GM12878 (cell line): Measurements from ENCODE around the gene PHKB. TPM values are rescaled to one million over a fixed set of nuclear protein-coding genes. Genes with fewer than 3 reads are reported as not detected.

Experiments
- ATAC-seq: fragments of 200-7000 bp; cut with Tn5 transposase; 3 replicates; pipeline ENCODE4 v1.9.1; 2020; ENCODE audit warnings: mild to moderate bottlenecking, moderate library complexity
- BruUV-seq: library from RNA; stranded (reverse); fragments of 400-500 nt; replicated peaks from 2 replicates; lab custom pipeline; 2021; lab: Mats Ljungman, UMichigan
- CTCF ChIA-PET: fragments of 300-600 bp; sonication (Branson Sonifier 250); formaldehyde crosslinking; extraction: SDS; loops from one replicate; lab custom pipeline; 2021; ENCODE audit warnings: inconsistent platforms; lab: Yijun Ruan, JAX
- POLR2A ChIA-PET: fragments of 350-600 bp; formaldehyde crosslinking; extraction: SDS; loops from one replicate; lab custom pipeline; 2021; ENCODE audit warnings: inconsistent platforms; lab: Charles Lee
- RAD21 ChIA-PET: fragments of 300-600 bp; sonication (Branson Sonifier 250); formaldehyde crosslinking; loops from one replicate; lab custom pipeline; 2023; ENCODE audit warnings: antibody characterized with exemption; ENCODE audit not compliant: unreplicated experiment; lab: Charles Lee
- SMC1A ChIA-PET: fragments of 300-600 bp; sonication (Branson Sonifier 250); formaldehyde crosslinking; loops from one replicate; lab custom pipeline; 2023; ENCODE audit not compliant: unreplicated experiment, uncharacterized antibody; lab: Charles Lee
- DNase-seq: peaks from one replicate; pipeline ENCODE4 v3.0.0-alpha.2; 2011; ENCODE audit warnings: low read depth, low spot score
- FAIRE-seq: peaks from 3 replicates; lab custom pipeline; 2011; peaks lifted over from hg19 to GRCh38; lab: Jason Lieb, UNC
- H2AFZ ChIP-seq: 2 replicates; pipeline ENCODE4 v1.6.0; 2011; ENCODE audit warnings: low read depth, low read length, control low read depth; ENCODE audit not compliant: control insufficient read depth
- H3K27ac ChIP-seq: 2 replicates; pipeline ENCODE4 v1.5.1; 2011; ENCODE audit warnings: control low read depth; ENCODE audit not compliant: control insufficient read depth, insufficient read depth
- H3K27me3 ChIP-seq, 2 experiments: replicated peaks in 1 of 2; 2 replicates each; pipeline versions ENCODE4 v1.6.0 to v1.6.1; 2011; ENCODE audit warnings: low read length in 1 of 2; ENCODE audit not compliant: control insufficient read depth in 2 of 2, insufficient read depth in 2 of 2
- H3K36me3 ChIP-seq, 2 experiments: 2 replicates each; pipeline ENCODE4 v1.5.1; 2011; ENCODE audit warnings: low read length in 1 of 2; ENCODE audit not compliant: control insufficient read depth in 2 of 2, insufficient read depth in 2 of 2
- H3K4me1 ChIP-seq: 2 replicates; pipeline ENCODE4 v1.6.1; 2011; ENCODE audit warnings: mild to moderate bottlenecking, low read length, moderate library complexity, mixed read lengths; ENCODE audit not compliant: control insufficient read depth, insufficient read depth
- H3K4me2 ChIP-seq: 2 replicates; pipeline ENCODE4 v1.6.0; 2011; ENCODE audit warnings: control low read depth; ENCODE audit not compliant: control insufficient read depth, insufficient read depth
- H3K4me3 ChIP-seq: fragments of 200-600 bp; sonication (generic); 2 replicates; pipeline ENCODE4 v1.5.1; 2016
- H3K79me2 ChIP-seq: 2 replicates; pipeline ENCODE4 v1.6.0; 2011; ENCODE audit warnings: low read length; ENCODE audit not compliant: control insufficient read depth, insufficient read depth
- H3K9ac ChIP-seq: 2 replicates; pipeline ENCODE4 v1.8.0; 2011; ENCODE audit warnings: low read length, control low read depth, mixed read lengths; ENCODE audit not compliant: control insufficient read depth, insufficient read depth
- H3K9me3 ChIP-seq: replicated peaks from 3 replicates; pipeline ENCODE4 v1.5.1; 2011; ENCODE audit warnings: mild to moderate bottlenecking, low read length; ENCODE audit not compliant: control insufficient read depth, insufficient read depth
- H4K20me1 ChIP-seq: 2 replicates; pipeline ENCODE4 v1.6.0; 2011; ENCODE audit not compliant: control insufficient read depth, insufficient read depth
- ASH2L ChIP-seq: fragments of 300-600, 200-600 bp; sonication (generic); IDR thresholded peaks from 2 replicates; pipeline ENCODE4 v1.6.1; 2017; ENCODE audit warnings: low read depth, mild to moderate bottlenecking, borderline replicate concordance
- E2F8 ChIP-seq: fragments of 450-650 bp; IDR thresholded peaks from 2 replicates; pipeline ENCODE4 v1.6.1; 2018; ENCODE audit warnings: mild to moderate bottlenecking, low read depth, moderate library complexity; ENCODE audit not compliant: partially characterized antibody
- IKZF1 ChIP-seq: fragments of 450-650 bp; conservative IDR thresholded peaks from 2 replicates; pipeline ENCODE4 v1.6.1; 2017; ENCODE audit warnings: antibody characterized with exemption, mild to moderate bottlenecking
- RELA ChIP-seq: fragments of 450-650 bp; IDR thresholded peaks from 2 replicates; pipeline ENCODE4 v1.8.0; 2014; ENCODE audit warnings: borderline replicate concordance; ENCODE audit not compliant: partially characterized antibody
- SMC3 ChIP-seq: IDR thresholded peaks from 2 replicates; pipeline ENCODE4 v1.6.1; 2011; ENCODE audit warnings: low read length, improper control_type of control experiment, borderline replicate concordance
- SPI1 ChIP-seq: IDR thresholded peaks from 2 replicates; pipeline ENCODE4 v1.6.1; 2011; ENCODE audit warnings: low read depth, mild to moderate bottlenecking, low read length, moderate library complexity, borderline replicate concordance; ENCODE audit not compliant: insufficient read depth
- TBL1XR1 ChIP-seq: IDR thresholded peaks from 2 replicates; pipeline ENCODE4 v1.6.1; 2012; ENCODE audit warnings: low read depth, low read length, improper control_type of control experiment
- ZNF207 ChIP-seq: fragments of 450-650 bp; IDR thresholded peaks from 2 replicates; pipeline ENCODE4 v1.6.1; 2014; ENCODE audit warnings: antibody characterized with exemption, mild to moderate bottlenecking, borderline replicate concordance
- ZNF384 ChIP-seq: IDR thresholded peaks from 2 replicates; pipeline ENCODE4 v1.6.1; 2012; ENCODE audit warnings: low read depth, mild to moderate bottlenecking, low read length, improper control_type of control experiment, borderline replicate concordance
- WGBS: methylation state at CpG from one replicate; pipeline ENCODE4 v1.1.6; 2016; ENCODE audit warnings: low lambda C conversion rate; ENCODE audit not compliant: insufficient replicate concordance, insufficient coverage; ENCODE audit errors: missing lambda C conversion rate; 5-methylcytosine and 5-hydroxymethylcytosine counted together
- in situ Hi-C: fragments of 300-500 bp; cut with MboI; formaldehyde crosslinking; loops from 9 replicates; pipeline ENCODE4 v1.14.3; 2018; ENCODE audit warnings: mixed read lengths
- intact Hi-C: fragments of 100-400 bp; cut with micrococcal nuclease; formaldehyde crosslinking; loops from one replicate; pipeline ENCODE4 v1.14.2; 2022; ENCODE audit not compliant: unreplicated experiment
- polyA plus RNA-seq, 11 experiments: library from polyadenylated mRNA; depleted of rRNA in 4 of 11; unstranded in 6 of 11; stranded (reverse) in 5 of 11; fragments of >200 nt; fragmentation: Nextera tagmentation in 4 of 11; fragmentation: Illumina TruSeq in 1 of 11; extraction: Ambion mirVana in 4 of 11; extraction: Trizol in 1 of 11; gene quantifications; 1 replicate in 1 of 11; 2 replicates in 10 of 11; pipeline versions ENCODE4 v1.2.1 to v1.2.3, GENCODE V29; 2011 to 2016; ENCODE audit warnings: inconsistent platforms in 2 of 11, missing spikeins in 2 of 11, low read depth in 1 of 11
- total RNA-seq, 4 experiments: library from RNA; depleted of rRNA in 3 of 4; stranded (reverse); fragments of >200 nt in 3 of 4; fragmentation: Illumina TruSeq in 1 of 4; extraction: Trizol in 1 of 4; gene quantifications; 2 replicates each; pipeline versions ENCODE4 v1.2.1 to v1.2.3, GENCODE V29; 2013 to 2021

PHKB gene
- total and polyA plus RNA-seq, 10 of the 15 experiments (the other 5 are each of a cell fraction or from before 2014, with no cell fraction given), result 14.2 to 65.6 (median 37.0) TPM

GRCh38 chr16:47483616-47484015 is 22.5 kb downstream of the PHKB start:
- H3K79me2 ChIP-seq, result peaks cover 23% of the 10 kb centered on the region
- SMC1A ChIA-PET, result interaction anchor here (1.2 kb wide), 1 partner anchor 19 kb away, joined by 3 read pairs; no protein-coding TSS in a partner anchor
- no peaks in the 10 kb centered on the region for H3K27me3 ChIP-seq
- CTCF ChIA-PET, result no interaction called here
- FAIRE-seq (no peak), ATAC-seq (no peak), DNase-seq (no peak)
- no peak overlapping the region for H3K4me3 ChIP-seq
- RAD21 ChIA-PET, result interaction anchor here (0.9 to 1.0 kb wide), 2 partner anchors 10 to 103 kb away, joined by 3 read pairs; no protein-coding TSS in a partner anchor
- BruUV-seq, result no TSS peak
- no peak overlapping the region for H2AFZ ChIP-seq
- H3K27ac ChIP-seq, result no peak overlapping the region
- POLR2A ChIA-PET, result no interaction called here
- no peak overlapping the region for H3K4me2 ChIP-seq
- H3K4me1 ChIP-seq, result peaks cover 25% of the 10 kb centered on the region
- intact Hi-C loops (no loop called here), in situ Hi-C loops (no loop called here)
- 97% methylated on average over 2 of the region's 2 CpGs for WGBS
- H3K9me3 ChIP-seq, result peaks cover 6% of the 10 kb centered on the region; the same call in 2 of the 3 replicates
- no peaks in the 10 kb centered on the region for H4K20me1 ChIP-seq
- no peak overlapping the region for H3K9ac ChIP-seq
- TF ChIP-seq ZNF384 (no peak), ASH2L (no peak), E2F8 (no peak), RELA (no peak), SPI1 (no peak), IKZF1 (no peak), SMC3 (no peak), ZNF207 (no peak), TBL1XR1 (no peak)
- no peaks in the 10 kb centered on the region; a peak in 1 of 4 replicates for H3K36me3 ChIP-seq
